ENCODE measurements around the gene NOB1.
"Not testable (repeated sequence)": the region's sequence is repeated elsewhere in the genome, so short reads cannot be mapped to it uniquely, and the experiment has no call there.

NOB1 gene

GRCh38 chr16:69754469-69755310, at the start of gene NOB1:
Gene NOB1, minus strand, starts transcription at chr16:69754926. Its CDS starts 16 bp downstream, at chr16:69754910.
- DNase-seq (ENCODE audit: low read depth) = peak; percentile 91

- DNase-seq (ENCODE audit: low read depth) = no peak
Observed at GRCh38 chr16:69804297-69804696, 49.6 kb upstream of the NOB1 start.

- DNase-seq (ENCODE audit: low read depth) = no peak
Observed at GRCh38 chr16:69799611-69800031, 44.9 kb upstream of the NOB1 start.

GRCh38 chr16:69798466-69798865, 43.7 kb upstream of the NOB1 start:
- peak; percentile 6 for DNase-seq (ENCODE audit: low read depth)

- peak; percentile 68 for DNase-seq (ENCODE audit: low read depth)
Observed at GRCh38 chr16:69796285-69797118, 41.8 kb upstream of the NOB1 start.

- DNase-seq (ENCODE audit: low read depth) = no peak
Observed at GRCh38 chr16:69794486-69794885, 39.8 kb upstream of the NOB1 start.

- DNase-seq (ENCODE audit: low read depth) = no peak
Observed at GRCh38 chr16:69793526-69793925, 38.8 kb upstream of the NOB1 start.

- not testable (repeated sequence) for DNase-seq (ENCODE audit: low read depth)
Observed at GRCh38 chr16:69791391-69791847, 36.7 kb upstream of the NOB1 start.

GRCh38 chr16:69787883-69788282, 33.2 kb upstream of the NOB1 start:
- DNase-seq (ENCODE audit: low read depth) = no peak

GRCh38 chr16:69784586-69784985, 29.9 kb upstream of the NOB1 start:
- no peak for DNase-seq (ENCODE audit: low read depth)

- no peak for DNase-seq (ENCODE audit: low read depth)
Observed at GRCh38 chr16:69781118-69781517, 26.4 kb upstream of the NOB1 start.

- DNase-seq (ENCODE audit: low read depth) = no peak
Observed at GRCh38 chr16:69779724-69780123, 25.0 kb upstream of the NOB1 start.

- no peak for DNase-seq (ENCODE audit: low read depth)
Observed at GRCh38 chr16:69775563-69775962, 20.8 kb upstream of the NOB1 start.

- no peak for DNase-seq (ENCODE audit: low read depth)
Observed at GRCh38 chr16:69773260-69773947, 18.7 kb upstream of the NOB1 start.

- DNase-seq (ENCODE audit: low read depth) = no peak
Observed at GRCh38 chr16:69771651-69771967, 16.9 kb upstream of the NOB1 start.

- no peak for DNase-seq (ENCODE audit: low read depth)
Observed at GRCh38 chr16:69769404-69769803, 14.7 kb upstream of the NOB1 start.

- no peak for DNase-seq (ENCODE audit: low read depth)
Observed at GRCh38 chr16:69768666-69769065, 13.9 kb upstream of the NOB1 start.

GRCh38 chr16:69767459-69768229, 12.9 kb upstream of the NOB1 start:
- no peak for DNase-seq (ENCODE audit: low read depth)

GRCh38 chr16:69763599-69763942, 8.8 kb upstream of the NOB1 start:
- DNase-seq (ENCODE audit: low read depth) = no peak

- DNase-seq (ENCODE audit: low read depth) = peak; percentile 45
Observed at GRCh38 chr16:69762814-69763598, 8.3 kb upstream of the NOB1 start.

All from amniotic epithelial cell (primary cell).